K562 (cell line): Measurements from ENCODE around the gene SPEM3.

ENCODE experiments used
- FOS ChIP-seq: IDR thresholded peaks from 3 replicates; pipeline ENCODE4 v1.6.1; 2011; ENCODE audit not compliant: insufficient read length; ENCODE audit errors: extremely low read depth
- NCOA1 ChIP-seq: fragments of 450-650 bp; IDR thresholded peaks from 2 replicates; pipeline ENCODE4 v1.6.1; 2016; ENCODE audit warnings: low read depth
- NRF1 ChIP-seq, 2 experiments: fragments of 450-650 bp; IDR thresholded peaks in 1 of 2; conservative IDR thresholded peaks in 1 of 2; 2 replicates each; pipeline ENCODE4 v1.6.1; 2014; ENCODE audit warnings: mild to moderate bottlenecking in 2 of 2
- ZBTB11 ChIP-seq, 3 experiments: fragments of 200-800 bp in 1 of 3; fragments of 250-450 bp in 1 of 3; fragments of 450-650 bp in 1 of 3; sonication (Bioruptor Pico) in 1 of 3; sonication (Bioruptor generic) in 1 of 3; formaldehyde crosslinking in 1 of 3; IDR thresholded peaks; 2 replicates each; pipeline versions ENCODE4 v1.6.1 to v1.8.0; 2016 to 2022; ENCODE audit warnings: mild to moderate bottlenecking in 2 of 3, missing genetic modification characterization in 2 of 3, missing compliant biosample characterization in 1 of 3, moderate library complexity in 1 of 3

- TF ChIP-seq FOS (no peak), NCOA1 (no peak), NRF1 (conservative IDR thresholded peaks at IDR 0.05 in 1 of 2, IDR thresholded peaks at IDR 0.05 in 1 of 2) (peak; percentile 61 to 70), ZBTB11 (CRISPR knock-in tag; IDR thresholded peaks at IDR 0.05) (no peak)
Observed at GRCh38 chr17:7444682-7445618, 16.3 kb downstream of the SPEM3 start, which contains the start of gene CHRNB1.
